Activated CD8-positive, alpha-beta T cell treated with anti-CD3 and anti-CD28 coated beads for 36 hours (primary cell): ENCODE results near the gene NMUR1. TPM values are rescaled to one million over a fixed set of nuclear protein-coding genes. Genes with fewer than 3 reads are reported as not detected.

Source experiments
- ATAC-seq: fragments of 200-7000 bp; cut with Tn5 transposase; one replicate; pipeline ENCODE4 v1.10.0; 2021; ENCODE audit warnings: mild to moderate bottlenecking, moderate library complexity
- CTCF ChIA-PET: fragments of 350-600 bp; sonication (Branson Sonifier 250); formaldehyde crosslinking; loops from one replicate; lab custom pipeline; 2021; ENCODE audit warnings: antibody characterized with exemption; lab: Charles Lee
- POLR2A ChIA-PET: fragments of 350-600 bp; sonication (Branson Sonifier 250); formaldehyde crosslinking; loops from one replicate; lab custom pipeline; 2021; ENCODE audit warnings: antibody characterized with exemption; lab: Charles Lee
- DNase-seq: peaks from one replicate; pipeline ENCODE4 v3.0.0-alpha.2; 2020
- H3K27ac Mint-ChIP-seq: one replicate; pipeline ENCODE4 v1.8.0; 2021; ENCODE audit warnings: mild to moderate bottlenecking, mixed read lengths
- H3K27me3 Mint-ChIP-seq: one replicate; pipeline ENCODE4 v1.8.0; 2021; ENCODE audit warnings: mixed read lengths
- H3K36me3 Mint-ChIP-seq: one replicate; pipeline ENCODE4 v1.8.0; 2021; ENCODE audit warnings: low read depth, mixed read lengths
- H3K4me1 Mint-ChIP-seq: one replicate; pipeline ENCODE4 v1.8.0; 2021; ENCODE audit warnings: low read depth, mixed read lengths
- H3K4me3 Mint-ChIP-seq: one replicate; pipeline ENCODE4 v1.8.0; 2021; ENCODE audit warnings: mild to moderate bottlenecking, moderate library complexity, mixed read lengths
- H3K9me3 Mint-ChIP-seq: one replicate; pipeline ENCODE4 v1.8.0; 2021; ENCODE audit warnings: mixed read lengths
- intact Hi-C: fragments of 100-400 bp; cut with micrococcal nuclease; formaldehyde crosslinking; loops from one replicate; pipeline ENCODE4 v1.10.0; 2022
- total RNA-seq, 2 experiments: library from RNA; stranded (reverse); gene quantifications; one replicate each; pipeline ENCODE4 v1.2.3, GENCODE V29; 2021
- TF ChIP-seq, protein P1 (sequence below): fragments of 200-600 bp; IDR thresholded peaks from one replicate; pipeline ENCODE4 v1.8.0; 2022; ENCODE audit warnings: antibody characterized with exemption, mild to moderate bottlenecking

The NMUR1 gene
- total RNA-seq, 2 experiments from 2014 or later = 0.09 TPM; not detected in 1

DNA sequence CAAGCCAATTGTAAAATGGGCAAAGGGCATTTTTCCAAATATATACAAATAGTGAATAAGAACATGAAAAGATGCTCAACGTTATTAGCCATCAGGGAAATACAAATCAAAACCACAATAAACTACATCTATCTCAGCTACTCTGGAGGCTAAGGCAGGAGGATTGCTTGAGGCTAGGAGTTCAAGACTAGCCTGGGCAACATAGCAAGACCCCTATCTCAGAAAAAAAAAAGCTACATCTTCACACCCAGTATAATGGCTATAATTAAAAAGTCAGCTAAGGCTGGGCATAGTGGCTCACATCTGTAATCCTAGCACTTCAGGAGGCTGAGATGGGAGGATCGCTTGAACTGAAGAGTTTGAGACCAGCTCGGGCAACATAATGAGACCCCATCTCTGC lies 53.3 kb downstream of the NMUR1 start:
- Mint-ChIP-seq H3K36me3 (no peaks in the 10 kb centered on the region), H3K9me3 (no peaks in the 10 kb centered on the region), H3K4me3 (no peak overlapping the region), H3K4me1 (peaks cover 3% of the 10 kb centered on the region), H3K27ac (no peak overlapping the region), H3K27me3 (no peaks in the 10 kb centered on the region)
- intact Hi-C loops = no loop called here
- CTCF ChIA-PET = interaction anchor here (1.0 to 1.6 kb wide), 2 partner anchors 40 to 87 kb away, joined by 3 to 4 read pairs; no protein-coding TSS in a partner anchor
- DNase-seq = no peak
- TF ChIP-seq, protein P1, sequence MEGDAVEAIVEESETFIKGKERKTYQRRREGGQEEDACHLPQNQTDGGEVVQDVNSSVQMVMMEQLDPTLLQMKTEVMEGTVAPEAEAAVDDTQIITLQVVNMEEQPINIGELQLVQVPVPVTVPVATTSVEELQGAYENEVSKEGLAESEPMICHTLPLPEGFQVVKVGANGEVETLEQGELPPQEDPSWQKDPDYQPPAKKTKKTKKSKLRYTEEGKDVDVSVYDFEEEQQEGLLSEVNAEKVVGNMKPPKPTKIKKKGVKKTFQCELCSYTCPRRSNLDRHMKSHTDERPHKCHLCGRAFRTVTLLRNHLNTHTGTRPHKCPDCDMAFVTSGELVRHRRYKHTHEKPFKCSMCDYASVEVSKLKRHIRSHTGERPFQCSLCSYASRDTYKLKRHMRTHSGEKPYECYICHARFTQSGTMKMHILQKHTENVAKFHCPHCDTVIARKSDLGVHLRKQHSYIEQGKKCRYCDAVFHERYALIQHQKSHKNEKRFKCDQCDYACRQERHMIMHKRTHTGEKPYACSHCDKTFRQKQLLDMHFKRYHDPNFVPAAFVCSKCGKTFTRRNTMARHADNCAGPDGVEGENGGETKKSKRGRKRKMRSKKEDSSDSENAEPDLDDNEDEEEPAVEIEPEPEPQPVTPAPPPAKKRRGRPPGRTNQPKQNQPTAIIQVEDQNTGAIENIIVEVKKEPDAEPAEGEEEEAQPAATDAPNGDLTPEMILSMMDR = no peak
- POLR2A ChIA-PET = interaction anchor here (8.7 kb wide), 1 partner anchor 13 kb away, joined by 149 read pairs; the partner anchor contains the start of gene NCL
- ATAC-seq = no peak

DNA sequence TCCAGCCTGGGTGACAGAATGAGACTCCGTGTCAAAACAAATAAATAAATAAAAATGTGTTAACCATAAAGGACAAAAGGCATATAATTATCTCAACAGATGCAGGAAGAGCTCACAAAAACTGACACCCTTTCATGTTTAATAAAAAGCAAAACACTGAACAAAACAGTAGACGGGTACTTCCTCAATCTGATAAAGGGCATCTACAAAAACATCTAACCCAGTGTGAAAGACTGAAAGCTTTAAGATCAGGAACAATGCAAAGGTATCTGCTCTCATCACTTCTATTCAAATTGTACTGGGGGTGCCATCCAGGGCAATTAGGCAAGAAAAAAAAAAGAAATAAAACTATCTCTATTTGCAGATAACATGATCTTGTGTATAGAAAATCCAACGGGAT lies 54.3 kb downstream of the NMUR1 start:
- no peaks in the 10 kb centered on the region for H3K9me3 Mint-ChIP-seq
- ATAC-seq (no peak), DNase-seq (no peak)
- no peak overlapping the region for H3K27ac Mint-ChIP-seq
- ChIA-PET CTCF (interaction anchor here (0.9 to 1.6 kb wide), 4 partner anchors 12 to 88 kb away, joined by 3 to 4 read pairs (median 4); no protein-coding TSS in a partner anchor), POLR2A (interaction anchor here (0.8 to 8.7 kb wide), 2 partner anchors 12 to 22 kb away, joined by 3 to 149 read pairs; partner anchors contain the start of gene NCL)
- H3K36me3 Mint-ChIP-seq = no peaks in the 10 kb centered on the region
- no peaks in the 10 kb centered on the region for H3K27me3 Mint-ChIP-seq
- TF ChIP-seq, protein P1 = no peak
- intact Hi-C loops = no loop called here
- H3K4me3 Mint-ChIP-seq = no peak overlapping the region
- no peaks in the 10 kb centered on the region for H3K4me1 Mint-ChIP-seq

Other genes starting within 250 kb of the NMUR1 start
- under 1 TPM in 1 of 2 experiments, not detected in 1; 0.29 TPM for gene B3GNT7, start 134.7 kb downstream of the NMUR1 start, total RNA-seq
- gene NCL, start 66.0 kb downstream of the NMUR1 start, total RNA-seq = 1,000 to 10,000 TPM; 1,312 to 1,361 TPM
- not detected for gene TEX44, start 62.4 kb upstream of the NMUR1 start, total RNA-seq
- gene PTMA, start 178.1 kb upstream of the NMUR1 start, total RNA-seq = 1,000 to 10,000 TPM; 2,463 to 2,468 TPM